Tibial nerve (tissue), 3 donors: ENCODE measurements around the gene PIK3CB.

Experiments used
- POLR2A ChIP-seq, 2 donors: fragments of 450-650 bp; IDR thresholded peaks; one replicate each; pipeline ENCODE4 v1.6.1; 2017; ENCODE audit warnings: antibody characterized with exemption in 2 of 2, mild to moderate bottlenecking in 2 of 2, moderate library complexity in 2 of 2
- TF ChIP-seq, protein P1 (sequence below), 5 experiments: fragments of 200-600 bp in 3 of 5; fragments of 450-650 bp in 2 of 5; sonication (generic) in 3 of 5; IDR thresholded peaks; one replicate each; pipeline ENCODE4 v1.5.1; 2016 to 2019; ENCODE audit warnings: antibody characterized with exemption in 5 of 5, mild to moderate bottlenecking in 3 of 5, moderate library complexity in 2 of 5

GRCh38 chr3:138769616-138770015 is 65.1 kb downstream of the PIK3CB start:
- TF ChIP-seq, protein P1, sequence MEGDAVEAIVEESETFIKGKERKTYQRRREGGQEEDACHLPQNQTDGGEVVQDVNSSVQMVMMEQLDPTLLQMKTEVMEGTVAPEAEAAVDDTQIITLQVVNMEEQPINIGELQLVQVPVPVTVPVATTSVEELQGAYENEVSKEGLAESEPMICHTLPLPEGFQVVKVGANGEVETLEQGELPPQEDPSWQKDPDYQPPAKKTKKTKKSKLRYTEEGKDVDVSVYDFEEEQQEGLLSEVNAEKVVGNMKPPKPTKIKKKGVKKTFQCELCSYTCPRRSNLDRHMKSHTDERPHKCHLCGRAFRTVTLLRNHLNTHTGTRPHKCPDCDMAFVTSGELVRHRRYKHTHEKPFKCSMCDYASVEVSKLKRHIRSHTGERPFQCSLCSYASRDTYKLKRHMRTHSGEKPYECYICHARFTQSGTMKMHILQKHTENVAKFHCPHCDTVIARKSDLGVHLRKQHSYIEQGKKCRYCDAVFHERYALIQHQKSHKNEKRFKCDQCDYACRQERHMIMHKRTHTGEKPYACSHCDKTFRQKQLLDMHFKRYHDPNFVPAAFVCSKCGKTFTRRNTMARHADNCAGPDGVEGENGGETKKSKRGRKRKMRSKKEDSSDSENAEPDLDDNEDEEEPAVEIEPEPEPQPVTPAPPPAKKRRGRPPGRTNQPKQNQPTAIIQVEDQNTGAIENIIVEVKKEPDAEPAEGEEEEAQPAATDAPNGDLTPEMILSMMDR (IDR thresholded peaks at IDR 0.05) = no peak
- no peak for TF ChIP-seq POLR2A (IDR thresholded peaks at IDR 0.05)
